ENCODE data around the gene SLC22A13.

SLC22A13 gene

DNA sequence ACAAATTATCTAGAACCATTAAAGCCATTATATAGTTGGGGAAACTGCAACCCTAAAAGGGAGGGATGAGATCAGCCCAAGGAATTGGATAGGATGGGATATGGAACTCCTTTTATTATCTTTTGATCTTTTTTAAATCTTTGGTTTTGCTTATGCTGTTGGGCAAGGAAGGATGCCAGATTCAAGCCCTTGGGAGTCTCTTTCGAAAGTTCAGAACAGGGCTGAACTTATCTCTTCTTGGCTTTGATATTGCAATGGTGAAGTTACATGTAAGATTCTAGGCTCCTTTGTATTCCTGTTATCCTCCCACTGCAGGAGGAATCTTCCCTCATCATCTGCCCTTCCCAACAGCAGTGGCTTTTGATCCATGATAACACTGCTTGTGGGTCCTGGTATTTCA, 10.0 kb upstream of the SLC22A13 start:
- peaks cover 50% of the 10 kb centered on the region for H3K36me3 ChIP-seq (ENCODE audit: insufficient read depth, low read length)
- no peak overlapping the region for H2AFZ ChIP-seq (ENCODE audit: low read depth, low read length)
- H3K9ac ChIP-seq (ENCODE audit: low read depth, low read length), result no peak overlapping the region
- H3K4me1 ChIP-seq (ENCODE audit: insufficient read depth, low read length), result no peaks in the 10 kb centered on the region
- no peak overlapping the region for H3K4me3 ChIP-seq (ENCODE audit: low read depth in 1 of 2, low read length in 2 of 2)
- no peak overlapping the region for H3K4me2 ChIP-seq (ENCODE audit: insufficient read depth, low read length)
- no peaks in the 10 kb centered on the region for H4K20me1 ChIP-seq (ENCODE audit: insufficient read depth, low read length)
- H3K27me3 ChIP-seq (ENCODE audit: insufficient read depth, low read length, poor library complexity), result no peaks in the 10 kb centered on the region
- H3K9me3 ChIP-seq (ENCODE audit: insufficient read depth, low read length, severe bottlenecking), result no peaks in the 10 kb centered on the region
- no peak for TF ChIP-seq CTCF (IDR thresholded peaks at IDR 0.05; ENCODE audit: borderline replicate concordance, extremely low read depth, low read length, poor library complexity, severe bottlenecking)
- no peak for TF ChIP-seq EZH2 (IDR thresholded peaks at IDR 0.05; ENCODE audit: borderline replicate concordance, low read depth, low read length, severe bottlenecking)
- no peak for ATAC-seq (ENCODE audit: insufficient read depth, low read depth)
- no peaks in the 10 kb centered on the region for H3K79me2 ChIP-seq (ENCODE audit: insufficient read depth, low read length)
- no peak for DNase-seq
- H3K27ac ChIP-seq (ENCODE audit: low read length), result no peak overlapping the region

DNA sequence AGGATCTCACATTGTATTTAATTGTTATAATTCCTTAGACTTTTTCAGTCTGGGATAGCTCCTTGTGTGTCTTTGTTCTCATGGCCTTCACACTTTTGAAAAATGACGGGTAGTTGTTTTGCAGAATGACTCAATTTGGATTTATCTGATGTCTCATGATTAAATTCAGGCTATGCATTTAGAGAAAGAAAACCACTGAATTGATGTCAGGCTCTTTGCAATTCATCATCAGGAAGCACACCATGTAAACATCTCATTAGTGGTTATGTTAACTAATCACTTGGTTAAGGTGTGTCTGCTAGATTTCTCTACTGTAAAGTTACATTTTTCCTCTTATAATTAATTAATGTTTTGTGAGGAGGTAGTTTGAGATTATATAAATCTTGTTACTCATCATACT, 8.0 kb upstream of the SLC22A13 start:
- DNase-seq, result no peak
- no peak for TF ChIP-seq EZH2 (IDR thresholded peaks at IDR 0.05; ENCODE audit: borderline replicate concordance, low read depth, low read length, severe bottlenecking)
- no peak for TF ChIP-seq CTCF (IDR thresholded peaks at IDR 0.05; ENCODE audit: borderline replicate concordance, extremely low read depth, low read length, poor library complexity, severe bottlenecking)
- Histone ChIP-seq H3K79me2 (ENCODE audit: insufficient read depth, low read length) (no peaks in the 10 kb centered on the region), H3K36me3 (ENCODE audit: insufficient read depth, low read length) (peaks cover 30% of the 10 kb centered on the region), H3K27me3 (ENCODE audit: insufficient read depth, low read length, poor library complexity) (no peaks in the 10 kb centered on the region), H3K4me1 (ENCODE audit: insufficient read depth, low read length) (no peaks in the 10 kb centered on the region), H3K4me2 (ENCODE audit: insufficient read depth, low read length) (no peak overlapping the region), H3K27ac (ENCODE audit: low read length) (no peak overlapping the region), H4K20me1 (ENCODE audit: insufficient read depth, low read length) (no peaks in the 10 kb centered on the region), H3K9me3 (ENCODE audit: insufficient read depth, low read length, severe bottlenecking) (no peaks in the 10 kb centered on the region), H3K9ac (ENCODE audit: low read depth, low read length) (no peak overlapping the region), H3K4me3 (ENCODE audit: low read depth in 1 of 2, low read length in 2 of 2) (no peak overlapping the region), H2AFZ (ENCODE audit: low read depth, low read length) (no peak overlapping the region)
- ATAC-seq (ENCODE audit: insufficient read depth, low read depth), result no peak

DNA sequence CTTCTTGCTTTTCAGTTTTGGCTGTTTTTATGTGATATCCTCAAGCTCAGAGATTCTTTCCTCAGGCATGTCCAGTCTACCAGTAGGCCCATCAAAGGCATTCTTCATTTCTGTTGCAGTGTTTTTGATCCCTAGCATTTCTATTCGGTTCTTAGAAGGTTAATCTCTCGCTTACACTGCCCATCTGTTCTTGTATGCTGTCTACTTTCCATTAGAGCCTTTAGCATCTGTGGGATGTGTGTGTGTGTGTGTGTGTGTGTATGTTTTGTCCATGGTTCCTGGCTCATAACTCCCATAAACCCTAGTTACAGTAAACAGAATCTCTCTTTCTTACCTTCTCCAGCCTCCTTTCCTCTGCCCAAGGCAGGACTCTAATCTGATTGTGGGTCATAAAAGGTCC, 5.1 kb upstream of the SLC22A13 start:
- Histone ChIP-seq H3K9ac (ENCODE audit: low read depth, low read length) (no peak overlapping the region), H3K79me2 (ENCODE audit: insufficient read depth, low read length) (no peaks in the 10 kb centered on the region), H3K4me3 (ENCODE audit: low read depth in 1 of 2, low read length in 2 of 2) (no peak overlapping the region), H4K20me1 (ENCODE audit: insufficient read depth, low read length) (no peaks in the 10 kb centered on the region), H3K4me1 (ENCODE audit: insufficient read depth, low read length) (no peaks in the 10 kb centered on the region), H3K9me3 (ENCODE audit: insufficient read depth, low read length, severe bottlenecking) (no peaks in the 10 kb centered on the region), H3K4me2 (ENCODE audit: insufficient read depth, low read length) (no peak overlapping the region), H3K36me3 (ENCODE audit: insufficient read depth, low read length) (peaks cover 5% of the 10 kb centered on the region; the same call in 1 of the 2 replicates), H2AFZ (ENCODE audit: low read depth, low read length) (no peak overlapping the region), H3K27ac (ENCODE audit: low read length) (no peak overlapping the region), H3K27me3 (ENCODE audit: insufficient read depth, low read length, poor library complexity) (no peaks in the 10 kb centered on the region)
- ATAC-seq (ENCODE audit: insufficient read depth, low read depth), result no peak
- no peak for DNase-seq
- TF ChIP-seq EZH2 (IDR thresholded peaks at IDR 0.05; ENCODE audit: borderline replicate concordance, low read depth, low read length, severe bottlenecking), result no peak
- no peak for TF ChIP-seq CTCF (IDR thresholded peaks at IDR 0.05; ENCODE audit: borderline replicate concordance, extremely low read depth, low read length, poor library complexity, severe bottlenecking)

- H3K36me3 ChIP-seq (ENCODE audit: insufficient read depth, low read length), result no peaks in the 10 kb centered on the region; the same call in 1 of the 2 replicates
- H3K4me3 ChIP-seq (ENCODE audit: low read depth in 1 of 2, low read length in 2 of 2), result no peak overlapping the region
Observed at GRCh38 chr3:38264353-38264771, 1.2 kb upstream of the SLC22A13 start.

More at GRCh38 chr3:38264353-38264771, 1.2 kb upstream of the SLC22A13 start:
- no peak for DNase-seq
- H3K9me3 ChIP-seq (ENCODE audit: insufficient read depth, low read length, severe bottlenecking), result no peaks in the 10 kb centered on the region
- no peaks in the 10 kb centered on the region for H3K4me1 ChIP-seq (ENCODE audit: insufficient read depth, low read length)
- H2AFZ ChIP-seq (ENCODE audit: low read depth, low read length), result no peak overlapping the region
- no peak for TF ChIP-seq CTCF (IDR thresholded peaks at IDR 0.05; ENCODE audit: borderline replicate concordance, extremely low read depth, low read length, poor library complexity, severe bottlenecking)
- no peak overlapping the region for H3K27ac ChIP-seq (ENCODE audit: low read length)
- H3K4me2 ChIP-seq (ENCODE audit: insufficient read depth, low read length), result no peak overlapping the region
- no peak for ATAC-seq (ENCODE audit: insufficient read depth, low read depth)
- H4K20me1 ChIP-seq (ENCODE audit: insufficient read depth, low read length), result no peaks in the 10 kb centered on the region
- no peak overlapping the region for H3K9ac ChIP-seq (ENCODE audit: low read depth, low read length)
- H3K79me2 ChIP-seq (ENCODE audit: insufficient read depth, low read length), result no peaks in the 10 kb centered on the region
- H3K27me3 ChIP-seq (ENCODE audit: insufficient read depth, low read length, poor library complexity), result no peaks in the 10 kb centered on the region

All from DND-41 (cell line).